Right hindlimb (tissue), 1 donor: ENCODE results near the gene IMMP2L.
A peak's percentile ranks its signal among the peaks of the same experiment; 100 is the strongest.

Experiments used
- DNase-seq: peaks from one replicate; pipeline ENCODE4 v3.0.0-alpha.2; 2018

Gene IMMP2L

DNA sequence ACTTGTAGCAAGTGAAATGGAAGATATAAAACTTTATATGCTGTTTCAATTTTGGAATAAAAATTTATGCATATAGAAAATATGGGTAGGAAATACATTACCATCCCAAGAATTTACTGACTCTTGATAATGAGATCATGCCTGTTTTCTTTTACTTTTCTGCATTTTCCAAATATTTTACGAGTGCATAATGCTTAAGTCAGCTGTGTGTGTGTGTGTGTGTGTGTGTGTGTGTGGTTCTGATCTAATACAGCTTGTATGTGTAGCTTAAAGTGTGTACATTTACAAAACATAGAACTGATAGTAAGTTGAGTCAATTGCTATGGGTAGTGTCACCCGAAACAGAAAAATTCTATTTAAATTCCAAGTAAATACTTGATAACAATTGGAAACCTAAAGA lies 787.2 kb downstream of the IMMP2L start:
- no peak for DNase-seq

DNA sequence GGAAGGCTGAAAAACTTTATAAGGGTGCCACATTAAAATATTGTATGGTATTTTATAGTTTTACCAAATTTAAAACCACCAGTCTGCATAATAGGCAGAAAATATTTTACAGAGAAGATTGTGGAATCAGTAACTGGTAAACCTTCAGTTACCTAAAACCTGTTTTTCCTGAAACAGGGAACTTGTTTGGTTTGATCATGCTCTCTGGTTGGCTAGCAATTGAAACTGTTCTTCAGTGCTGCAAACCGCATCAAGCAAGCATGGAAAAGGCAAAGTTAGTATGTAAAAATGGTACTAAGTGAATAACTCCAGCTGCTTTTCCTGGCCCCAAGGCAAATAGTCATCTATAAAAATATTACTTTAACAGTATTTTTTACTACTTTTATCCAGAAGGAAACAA lies 788.2 kb downstream of the IMMP2L start:
- no peak for DNase-seq

DNA sequence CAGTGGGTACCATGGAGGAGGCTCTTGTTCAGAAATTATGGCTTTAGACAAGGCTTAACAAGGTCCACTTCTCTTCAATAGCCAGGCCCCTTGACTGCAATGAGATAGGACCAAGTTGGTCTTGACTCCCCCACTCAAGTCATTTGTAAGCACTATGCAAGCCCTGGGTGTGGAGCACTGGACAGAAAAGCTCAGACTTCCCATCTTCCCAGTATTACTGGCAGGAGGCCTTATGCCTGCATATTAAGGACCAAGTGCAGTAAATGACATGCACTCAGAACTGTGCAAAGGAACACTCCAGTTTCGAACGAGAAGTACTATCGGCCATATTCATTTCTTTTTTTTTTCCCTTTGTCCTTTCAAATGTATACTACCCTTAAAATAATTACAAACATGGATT lies 789.7 kb downstream of the IMMP2L start:
- DNase-seq: no peak

DNA sequence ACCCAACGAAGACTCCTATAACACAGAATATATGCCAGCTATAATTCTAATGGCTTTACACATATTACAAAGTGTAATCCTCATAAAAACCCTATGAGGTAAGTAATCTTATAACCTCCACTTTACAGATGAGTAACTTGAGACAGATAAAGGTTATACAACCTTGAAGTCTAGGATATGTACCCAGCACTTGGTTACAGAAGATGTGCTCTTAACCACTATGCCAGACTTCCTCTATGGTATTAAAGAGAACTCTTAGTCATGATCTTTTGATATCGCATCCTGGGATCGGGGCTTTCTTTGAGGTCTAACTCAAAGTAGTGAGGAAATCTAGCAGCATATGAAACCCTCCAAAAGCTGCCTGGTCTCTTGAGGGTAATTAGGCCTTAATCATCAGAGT lies 790.6 kb downstream of the IMMP2L start:
- DNase-seq: no peak

DNA sequence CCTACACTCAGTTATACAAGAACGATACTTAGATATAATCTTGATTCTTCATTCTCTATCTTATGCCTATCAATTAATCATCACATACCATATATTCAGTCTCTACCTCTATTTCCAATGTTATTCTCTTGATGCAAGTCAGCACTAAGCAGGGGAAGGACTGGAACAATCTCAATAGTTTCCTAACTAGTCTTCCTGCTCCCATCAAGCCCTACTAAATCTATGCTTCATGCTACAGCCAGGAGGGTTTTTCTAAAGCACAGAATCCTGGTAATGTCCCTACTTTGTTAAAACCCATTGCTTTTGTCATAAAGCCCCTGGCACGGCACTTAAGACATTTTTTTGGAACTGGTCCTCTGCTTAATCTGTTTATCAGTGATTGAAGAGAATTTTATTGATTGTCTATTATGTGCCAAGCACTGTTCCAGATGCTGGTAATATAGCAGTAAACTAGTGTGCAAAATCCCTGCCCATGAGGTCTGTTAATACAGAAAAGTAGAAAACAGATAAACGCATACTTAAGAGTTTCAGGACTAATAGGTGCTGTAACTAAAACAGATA lies 794.7 kb downstream of the IMMP2L start:
- no peak for DNase-seq

DNA sequence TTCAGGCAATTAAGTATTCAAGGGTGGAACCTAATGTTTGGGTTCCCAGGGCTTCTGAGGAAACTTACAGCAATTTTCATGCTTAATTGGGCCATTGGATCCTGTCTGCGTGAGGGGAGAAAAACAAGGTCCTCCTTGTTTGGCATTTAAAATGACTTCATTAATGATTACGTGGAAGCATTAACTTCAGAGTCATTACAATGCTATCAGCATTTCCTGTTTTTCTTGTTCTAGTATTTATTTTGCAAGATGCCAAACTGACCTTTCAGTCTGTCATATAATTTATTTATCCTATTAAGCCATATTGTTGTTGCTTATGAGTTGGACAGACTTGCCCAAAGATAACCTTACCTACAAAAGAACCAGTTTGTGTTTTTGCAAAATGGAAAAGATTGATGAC lies 795.4 kb downstream of the IMMP2L start:
- no peak for DNase-seq

DNA sequence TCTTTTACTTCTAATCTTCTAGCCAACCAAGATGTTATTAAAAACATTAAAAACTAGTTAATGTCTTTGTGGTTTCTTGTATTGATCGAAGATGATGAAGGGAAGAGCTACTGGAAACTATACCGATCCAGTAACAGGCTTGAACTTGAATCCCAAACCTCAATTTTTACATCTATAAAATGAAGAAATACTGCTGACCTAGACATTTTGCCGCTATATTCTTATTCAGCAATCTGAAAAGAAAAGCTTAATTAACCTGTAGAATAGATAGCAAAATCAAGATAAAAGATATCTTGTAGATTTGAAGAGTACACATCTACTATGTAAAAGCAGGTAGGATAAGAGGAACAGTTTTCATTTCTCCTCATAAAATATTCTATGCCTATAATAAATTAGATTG lies 797.4 kb downstream of the IMMP2L start:
- DNase-seq: no peak

DNA sequence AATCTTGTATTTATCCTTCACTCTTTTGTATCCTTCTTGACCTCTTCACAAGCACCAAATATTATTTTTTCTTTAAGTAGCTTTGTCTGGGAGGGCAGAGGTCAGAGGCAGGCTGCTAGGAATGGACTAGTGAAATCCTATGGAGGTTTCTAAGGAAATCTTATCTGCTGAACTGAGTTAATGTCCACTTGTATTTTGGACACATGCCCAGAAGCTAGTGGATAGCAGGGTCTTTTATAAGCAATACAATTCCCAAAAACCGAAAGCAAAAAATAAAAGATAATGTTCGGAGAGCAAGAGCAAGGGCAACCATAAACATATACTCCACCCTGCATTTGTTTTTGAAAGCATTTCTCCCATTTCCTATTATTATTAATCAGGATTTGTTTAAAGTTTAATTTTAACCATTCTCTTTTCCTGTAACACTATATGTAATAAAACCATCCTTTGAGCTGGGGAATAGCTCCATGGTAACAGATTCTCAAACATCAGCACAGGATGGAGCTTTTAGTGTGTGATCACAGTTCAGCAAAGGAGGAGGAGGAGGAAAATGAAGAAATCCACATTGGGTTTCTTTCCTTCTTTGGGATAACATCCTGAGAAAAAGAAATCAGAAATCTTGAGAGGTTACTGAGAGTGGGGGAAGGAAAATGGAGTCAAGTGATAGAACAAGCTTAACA lies 799.6 kb downstream of the IMMP2L start:
- DNase-seq: peak; percentile 30

DNA sequence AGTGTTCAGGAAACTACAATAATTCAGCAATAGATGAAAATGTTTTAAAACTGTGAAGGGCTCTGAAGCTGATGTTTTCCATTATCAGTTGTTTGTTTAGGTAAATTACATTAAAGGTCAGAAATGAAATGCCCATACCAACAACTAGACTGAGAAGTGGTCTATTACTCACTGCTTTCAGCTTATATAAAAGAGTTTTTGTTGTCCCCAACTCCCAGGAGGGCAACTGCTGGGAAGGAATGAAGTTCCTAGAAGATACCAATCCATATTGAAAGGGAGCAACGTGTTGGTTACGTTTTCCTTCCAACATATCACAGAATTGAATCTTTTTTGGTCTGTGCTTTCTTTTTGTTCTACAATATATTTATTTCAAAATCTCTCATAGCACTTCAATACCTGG lies 802.0 kb downstream of the IMMP2L start:
- no peak for DNase-seq

DNA sequence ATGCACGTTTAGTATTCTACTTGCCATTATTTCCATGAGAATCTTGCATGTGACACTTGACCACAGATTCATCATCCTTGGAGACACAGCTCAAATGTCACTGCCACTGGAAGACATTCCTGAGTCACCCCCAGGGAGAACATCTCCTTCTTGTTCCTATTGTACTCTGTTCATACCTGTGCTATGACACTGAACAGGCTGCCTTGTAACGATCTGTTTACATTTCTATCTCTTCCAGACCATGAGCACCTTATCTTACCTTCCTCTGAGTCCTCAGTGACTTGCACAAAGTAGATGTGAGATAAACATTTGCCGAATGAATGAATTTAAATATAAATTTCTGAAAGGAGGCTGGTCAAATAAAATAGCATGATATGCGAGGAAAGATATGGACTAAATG lies 803.2 kb downstream of the IMMP2L start:
- DNase-seq: no peak

DNA sequence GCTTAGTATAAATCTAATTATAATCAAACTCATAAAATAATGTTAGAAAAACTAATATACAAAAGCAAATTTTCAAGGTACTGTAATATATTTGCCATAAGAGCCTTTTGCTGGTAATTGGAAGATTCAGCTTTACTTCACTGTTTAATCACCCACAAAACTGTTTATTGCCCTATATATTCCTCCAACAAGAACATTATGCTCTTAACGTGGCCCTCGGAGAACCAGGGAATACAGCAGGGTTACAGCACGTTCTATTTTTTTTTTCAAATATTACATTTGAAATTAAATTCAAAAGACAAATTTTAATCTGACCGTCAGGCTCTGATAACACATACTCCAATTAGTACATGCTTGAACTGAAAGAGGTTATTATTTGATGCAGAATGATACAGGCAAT lies 807.6 kb downstream of the IMMP2L start:
- no peak for DNase-seq

DNA sequence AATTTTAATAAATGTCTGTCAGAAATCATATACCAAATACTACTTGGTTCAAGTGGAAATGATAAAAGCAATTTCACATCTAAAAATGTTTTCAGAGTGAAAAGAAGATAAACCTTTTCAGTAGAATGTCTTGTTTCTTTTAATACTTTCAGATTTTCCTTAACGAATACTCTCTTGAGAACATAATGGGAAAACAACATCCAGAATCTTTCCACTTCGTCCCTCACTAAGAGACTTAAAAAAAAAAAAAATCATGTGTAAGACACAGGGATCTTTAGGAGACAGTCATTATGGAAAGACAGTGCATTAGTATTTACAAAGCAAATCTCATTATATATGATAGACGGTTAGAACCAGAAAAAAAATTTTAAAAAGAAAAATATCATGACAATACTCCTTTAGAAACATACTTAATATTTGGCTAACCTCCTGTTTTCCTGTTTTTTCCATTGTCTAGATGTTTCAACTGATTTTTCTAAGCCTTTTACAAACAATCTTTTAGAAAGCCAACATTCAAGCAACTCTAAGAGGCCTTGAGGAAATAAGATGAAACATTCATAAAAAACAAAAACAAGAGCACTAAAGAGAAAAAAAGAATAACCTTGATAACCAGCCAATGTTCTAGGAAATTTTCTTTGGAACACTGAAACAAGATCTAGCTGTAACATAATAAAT lies 811.2 kb downstream of the IMMP2L start:
- no peak for DNase-seq

DNA sequence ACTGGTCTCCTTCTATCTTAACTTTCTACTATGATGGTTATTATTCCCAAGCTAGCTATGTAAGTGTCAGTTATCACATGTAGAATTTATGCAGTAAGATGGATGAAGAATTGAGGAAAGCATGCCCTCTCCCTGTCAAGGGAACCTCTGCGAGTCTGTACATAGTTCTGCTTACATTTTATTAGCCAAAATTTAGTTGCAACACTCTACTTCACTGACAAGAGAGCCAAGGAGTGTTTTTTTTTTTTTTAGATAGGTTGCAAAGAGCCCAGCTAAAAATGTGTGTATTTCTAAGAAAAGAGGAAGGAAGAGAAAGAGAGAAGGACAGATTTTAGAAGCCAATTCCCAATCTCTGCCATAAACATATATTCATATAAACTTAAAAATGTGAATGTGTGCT lies 829.1 kb downstream of the IMMP2L start:
- DNase-seq: no peak

DNA sequence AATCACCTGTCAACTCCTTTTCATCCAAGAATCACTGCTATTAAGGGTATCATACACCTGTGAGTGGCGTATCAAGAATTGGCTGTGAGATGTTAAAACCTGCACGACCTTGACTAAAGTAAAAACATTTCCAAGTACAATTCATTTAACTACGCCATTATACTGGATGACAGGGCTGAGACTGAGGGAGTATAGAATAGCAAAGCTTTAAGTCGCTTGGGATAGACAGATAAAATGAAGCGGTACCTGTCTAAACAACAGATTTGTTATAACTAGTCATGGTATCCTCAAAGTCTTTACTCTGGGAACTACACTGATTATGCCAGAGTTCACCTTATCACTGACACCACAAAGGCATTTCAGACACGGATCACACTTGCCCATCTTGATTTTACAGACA lies 837.5 kb downstream of the IMMP2L start:
- no peak for DNase-seq

DNA sequence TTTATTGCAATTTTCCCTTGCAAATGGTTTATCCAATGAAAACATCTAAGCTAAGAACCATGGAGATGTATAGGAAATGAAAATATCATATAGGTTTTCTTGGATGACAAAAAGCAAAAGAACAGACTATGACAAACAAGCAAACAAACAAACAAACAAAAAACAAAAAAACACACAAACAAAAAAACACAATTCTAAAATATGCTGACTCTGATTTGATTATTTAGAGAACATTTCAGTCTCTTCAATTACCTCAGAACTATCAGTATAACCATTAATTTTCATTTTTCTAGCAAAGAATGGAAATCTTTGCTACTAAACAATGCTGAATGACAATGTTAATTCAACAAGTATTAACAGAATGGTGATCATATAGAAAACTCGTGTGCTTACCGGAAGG lies 840.9 kb downstream of the IMMP2L start:
- DNase-seq: no peak

DNA sequence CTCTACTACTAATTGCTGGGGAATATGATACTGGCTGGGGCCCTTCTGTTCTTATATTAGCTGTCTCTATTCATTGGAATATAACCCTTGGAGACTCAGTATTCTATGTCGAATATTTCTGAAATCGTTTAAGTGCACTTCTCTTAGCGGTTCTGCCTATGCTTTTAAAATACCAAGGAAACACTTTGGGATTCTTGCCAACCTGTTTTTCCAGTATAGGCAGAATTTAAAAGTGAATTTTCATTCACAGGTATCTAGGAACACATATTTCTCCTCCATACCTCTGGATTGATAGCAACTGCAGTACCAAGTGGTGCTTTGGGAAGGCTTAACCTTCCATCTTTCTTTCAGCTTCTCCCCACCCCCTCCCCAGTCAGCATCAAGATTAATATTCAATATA lies 841.7 kb downstream of the IMMP2L start:
- DNase-seq: no peak

DNA sequence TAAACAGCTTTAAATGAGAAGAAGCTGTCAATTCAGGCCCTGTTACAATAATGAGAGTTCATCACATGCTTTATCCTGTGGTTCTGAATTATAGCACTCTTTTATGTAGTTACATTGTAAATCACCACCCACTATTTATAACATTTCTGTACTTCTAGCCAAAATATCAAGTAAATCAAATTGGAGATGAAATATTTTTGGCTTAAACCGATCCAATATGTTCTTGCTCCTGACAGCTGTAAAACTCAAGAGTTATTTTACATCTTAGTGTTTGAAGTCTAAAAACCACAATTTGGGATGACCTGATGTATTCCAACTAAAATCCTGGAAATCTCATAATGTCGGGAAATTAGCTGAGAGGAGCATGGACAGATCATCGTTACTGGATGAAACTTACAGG lies 842.6 kb downstream of the IMMP2L start:
- no peak for DNase-seq

DNA sequence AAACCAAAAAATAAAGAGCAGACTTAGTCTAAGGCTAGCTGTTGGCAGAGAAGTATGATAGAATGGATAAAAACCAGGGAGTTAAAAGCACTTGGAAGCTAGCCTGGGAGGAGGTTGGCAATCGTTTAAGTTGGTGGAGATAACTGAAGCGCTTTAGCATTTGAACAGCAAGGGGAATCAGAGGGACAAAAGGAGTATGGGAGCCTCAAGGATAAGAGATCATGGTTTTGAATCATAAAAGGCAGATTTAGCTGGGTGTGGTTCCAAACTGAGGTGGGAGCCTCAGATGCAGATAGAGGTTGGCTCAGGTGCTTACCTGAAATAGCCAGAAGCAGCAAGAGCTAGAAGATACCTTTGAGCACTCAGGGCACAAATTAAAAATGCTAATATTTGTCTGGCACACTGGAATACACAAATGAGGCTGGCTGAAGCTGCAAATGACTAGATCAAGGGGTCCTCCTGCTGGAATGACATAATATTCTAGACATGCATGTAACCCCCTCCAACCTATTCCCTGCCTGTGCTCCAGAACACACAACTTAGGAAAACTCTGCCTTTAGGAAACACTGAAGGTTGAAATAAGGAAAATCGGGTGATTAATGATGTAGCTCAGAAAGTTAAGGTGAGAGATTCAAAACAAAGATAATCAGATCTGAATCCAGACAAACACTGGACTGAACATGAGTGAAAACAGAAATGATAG lies 843.6 kb downstream of the IMMP2L start:
- no peak for DNase-seq

DNA sequence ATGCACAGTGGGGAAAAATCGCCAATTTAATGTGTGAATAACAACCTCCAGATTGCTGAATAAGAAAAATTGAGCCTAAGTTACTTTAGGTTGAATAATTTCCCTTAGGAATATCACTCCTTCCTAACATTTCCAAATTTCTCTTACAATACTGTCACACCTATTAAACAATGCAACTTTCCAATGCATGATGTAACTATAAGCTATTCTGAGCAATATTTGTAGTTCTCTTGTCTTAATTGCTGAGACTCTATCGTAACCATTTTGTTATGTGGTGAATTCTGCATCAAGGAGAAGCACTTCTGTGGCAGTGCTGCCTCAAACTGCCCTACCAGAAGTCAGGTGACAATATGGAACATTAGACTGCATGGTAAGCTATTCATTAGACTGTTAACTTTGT lies 858.1 kb downstream of the IMMP2L start:
- DNase-seq: no peak

DNA sequence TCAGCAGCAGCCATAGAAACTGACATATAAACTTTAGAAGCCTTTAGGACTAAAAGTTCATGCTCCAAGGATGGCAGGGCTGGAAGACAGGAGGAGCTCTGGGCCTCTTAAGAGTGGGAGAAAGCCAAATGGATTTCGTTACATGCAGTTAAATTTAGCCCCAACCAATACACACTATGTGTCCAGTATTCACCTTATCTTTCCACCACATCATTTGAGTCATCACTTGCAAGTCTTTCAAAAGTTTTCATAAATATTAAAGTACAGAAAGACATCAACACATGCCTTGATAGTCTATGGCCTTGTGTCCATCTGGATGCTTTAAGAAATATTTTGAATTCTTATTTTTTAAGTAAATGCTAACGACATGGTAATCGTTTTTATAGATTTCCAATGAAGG lies 863.7 kb downstream of the IMMP2L start:
- no peak for DNase-seq

DNA sequence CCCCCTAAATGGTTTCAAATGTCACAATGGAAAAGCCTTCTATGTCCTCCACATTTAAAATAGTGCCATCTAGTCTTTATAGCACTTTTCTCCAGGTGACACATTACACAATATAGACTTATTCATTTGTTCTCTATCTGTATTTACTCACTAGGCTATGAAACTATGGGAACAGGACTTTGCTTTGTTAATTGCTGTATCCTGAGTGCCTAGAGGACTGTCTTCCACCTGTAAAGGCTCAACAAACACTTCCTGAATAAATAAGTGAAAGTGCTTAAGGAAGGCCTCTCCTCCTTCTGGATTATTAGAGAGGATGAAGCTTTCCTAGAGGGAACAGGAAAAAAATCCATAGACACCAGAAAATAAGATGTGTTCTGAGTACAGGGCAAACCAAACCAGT lies 868.9 kb downstream of the IMMP2L start:
- DNase-seq: no peak

DNA sequence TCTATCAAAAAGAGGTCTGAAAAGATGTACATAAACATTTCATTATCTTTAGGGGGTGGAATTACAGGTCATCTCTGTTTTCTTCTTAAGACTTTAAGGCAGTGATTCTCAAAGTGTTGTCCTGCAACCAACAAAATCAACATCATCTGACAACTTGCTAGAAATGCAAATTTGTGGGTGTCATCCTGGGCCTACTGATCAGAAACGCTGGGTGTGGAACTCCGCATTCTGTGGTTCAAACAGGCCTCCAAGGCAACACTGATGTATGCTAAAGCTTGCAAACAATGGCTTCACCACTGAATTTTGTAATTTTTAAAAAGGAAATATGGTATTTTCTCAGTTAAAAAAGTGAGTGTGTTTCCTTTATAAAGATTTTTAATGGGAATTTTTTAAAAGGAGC lies 873.4 kb downstream of the IMMP2L start:
- no peak for DNase-seq

DNA sequence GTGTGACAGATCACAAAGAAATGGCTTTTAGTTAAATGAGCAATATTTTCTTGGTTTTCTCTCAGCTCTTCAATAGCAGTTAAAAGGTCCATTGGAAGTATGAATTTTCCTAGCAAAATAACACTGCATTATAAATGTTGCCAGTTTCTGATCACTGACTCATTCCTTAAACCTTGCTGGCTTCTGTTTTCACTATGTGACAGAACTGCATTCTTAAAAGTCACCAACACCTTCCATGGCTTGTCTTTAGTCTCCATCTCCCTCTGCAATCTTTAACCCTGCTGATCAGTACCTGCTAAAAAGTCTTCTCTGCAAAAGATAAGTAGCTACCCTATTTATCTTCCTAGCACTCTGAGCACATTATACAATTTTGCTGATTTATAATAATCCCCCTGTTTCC lies 876.4 kb downstream of the IMMP2L start:
- no peak for DNase-seq

DNA sequence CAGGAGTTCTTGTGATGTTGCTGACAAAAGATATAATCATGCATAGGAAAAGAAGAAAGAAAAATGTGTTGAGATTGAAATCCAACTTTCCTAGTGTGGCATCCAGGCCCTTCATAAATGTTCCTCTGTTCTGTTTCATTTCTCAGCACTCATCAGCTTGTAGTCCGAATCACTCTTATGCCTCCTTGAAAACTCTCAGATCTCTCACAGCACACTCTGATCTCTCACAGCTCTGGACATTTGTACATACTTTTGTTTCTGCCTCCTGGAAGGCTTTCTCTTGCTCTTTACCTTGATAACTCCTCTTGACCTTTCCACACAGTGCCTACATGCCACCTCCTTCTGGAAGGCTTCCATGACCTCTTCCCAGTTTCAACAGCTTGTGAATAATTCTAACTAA lies 880.4 kb downstream of the IMMP2L start:
- no peak for DNase-seq
